ENCODE data around the gene RAP1A. TPM values are rescaled to one million over a fixed set of nuclear protein-coding genes. Genes with fewer than 3 reads are reported as not detected.
A peak's percentile ranks its signal among the peaks of the same experiment; 100 is the strongest.

The RAP1A gene
- total and polyA plus RNA-seq, 10 donors, result 83.3 to 125 (median 105) TPM

DNA sequence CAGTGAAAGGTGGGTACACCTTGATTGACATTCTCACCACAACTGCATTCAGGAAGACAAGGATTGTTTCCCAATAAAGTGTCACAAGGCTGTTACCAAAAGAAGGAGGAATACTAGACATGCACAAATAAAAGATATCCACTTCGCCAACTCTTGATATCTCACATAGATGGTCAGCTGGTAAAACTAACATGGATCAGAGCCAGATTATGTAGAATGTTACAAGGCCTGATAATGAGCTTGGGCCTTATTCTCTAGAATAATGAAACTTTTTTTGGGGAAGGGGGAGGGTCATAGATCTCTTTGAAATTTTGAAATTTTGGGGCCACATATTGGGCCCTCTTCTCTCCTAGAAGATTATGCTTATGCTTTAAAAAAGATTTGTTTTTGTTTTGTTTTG lies 24.9 kb downstream of the RAP1A start:
- 90 to 98% (median 91%) methylated on average over 1 of the region's 1 CpG for WGBS, 5 donors
- H3K36me3 ChIP-seq, result peaks cover 0 to 30% (median 0%) of the 10 kb centered on the region in 6 donors
- H3K9me3 ChIP-seq, result peaks cover 0 to 8% (median 0%) of the 10 kb centered on the region in 8 donors
- no peak overlapping the region for H3K27ac ChIP-seq
- no peak for DNase-seq
- H3K27me3 ChIP-seq (replicated peaks in 1 of 7), result no peaks in the 10 kb centered on the region
- peaks cover 12 to 96% (median 56%) of the 10 kb centered on the region in 6 donors for H3K4me1 ChIP-seq
- H3K4me3 ChIP-seq, result no peak overlapping the region
- intact Hi-C loops (cut with DNase I; ENCODE audit: low total_unique reads), result no loop called here
- no peak for TF ChIP-seq POLR2A (IDR thresholded peaks at IDR 0.05)
- TF ChIP-seq, protein P1, sequence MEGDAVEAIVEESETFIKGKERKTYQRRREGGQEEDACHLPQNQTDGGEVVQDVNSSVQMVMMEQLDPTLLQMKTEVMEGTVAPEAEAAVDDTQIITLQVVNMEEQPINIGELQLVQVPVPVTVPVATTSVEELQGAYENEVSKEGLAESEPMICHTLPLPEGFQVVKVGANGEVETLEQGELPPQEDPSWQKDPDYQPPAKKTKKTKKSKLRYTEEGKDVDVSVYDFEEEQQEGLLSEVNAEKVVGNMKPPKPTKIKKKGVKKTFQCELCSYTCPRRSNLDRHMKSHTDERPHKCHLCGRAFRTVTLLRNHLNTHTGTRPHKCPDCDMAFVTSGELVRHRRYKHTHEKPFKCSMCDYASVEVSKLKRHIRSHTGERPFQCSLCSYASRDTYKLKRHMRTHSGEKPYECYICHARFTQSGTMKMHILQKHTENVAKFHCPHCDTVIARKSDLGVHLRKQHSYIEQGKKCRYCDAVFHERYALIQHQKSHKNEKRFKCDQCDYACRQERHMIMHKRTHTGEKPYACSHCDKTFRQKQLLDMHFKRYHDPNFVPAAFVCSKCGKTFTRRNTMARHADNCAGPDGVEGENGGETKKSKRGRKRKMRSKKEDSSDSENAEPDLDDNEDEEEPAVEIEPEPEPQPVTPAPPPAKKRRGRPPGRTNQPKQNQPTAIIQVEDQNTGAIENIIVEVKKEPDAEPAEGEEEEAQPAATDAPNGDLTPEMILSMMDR (IDR thresholded peaks at IDR 0.05 in 8 of 11, conservative IDR thresholded peaks at IDR 0.05 in 3 of 11), result no peak
- no peak for TF ChIP-seq POLR2AphosphoS5 (IDR thresholded peaks at IDR 0.05)

DNA sequence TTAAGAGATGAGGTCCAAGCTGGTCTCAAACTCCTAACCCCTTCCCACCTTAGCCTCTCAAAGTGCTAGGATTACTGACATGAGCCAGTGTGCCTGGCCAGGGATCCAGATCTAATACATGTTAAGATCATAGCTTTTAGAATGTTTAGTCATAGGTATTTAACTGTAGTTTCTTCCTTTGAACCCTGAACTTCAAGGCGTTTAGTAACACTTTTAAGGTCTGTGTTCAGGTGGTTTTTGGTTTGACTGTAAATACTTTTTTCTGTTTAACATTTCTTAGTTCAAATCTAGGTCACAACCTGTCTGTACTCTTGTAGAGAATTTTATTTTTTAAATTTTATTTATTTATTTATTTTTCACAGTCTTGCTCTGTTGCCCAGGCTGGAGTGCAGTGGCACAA lies 28.1 kb downstream of the RAP1A start:
- Histone ChIP-seq H3K4me1 (peaks cover 12 to 93% (median 62%) of the 10 kb centered on the region in 6 donors), H3K27ac (peak overlapping the region in 1 of 8 donors; percentile 3), H3K9me3 (peaks cover 0 to 8% (median 0%) of the 10 kb centered on the region in 8 donors), H3K36me3 (peaks cover 0 to 43% (median 0%) of the 10 kb centered on the region in 6 donors), H3K4me3 (no peak overlapping the region), H3K27me3 (replicated peaks in 1 of 7) (no peaks in the 10 kb centered on the region)
- 61 to 83% (median 75%) methylated on average over 1 of the region's 1 CpG for WGBS, 5 donors
- TF ChIP-seq POLR2A (IDR thresholded peaks at IDR 0.05), result no peak
- TF ChIP-seq, protein P1 (IDR thresholded peaks at IDR 0.05 in 8 of 11, conservative IDR thresholded peaks at IDR 0.05 in 3 of 11), result no peak
- TF ChIP-seq POLR2AphosphoS5 (IDR thresholded peaks at IDR 0.05), result no peak
- DNase-seq, result no peak
- intact Hi-C loops (cut with DNase I; ENCODE audit: low total_unique reads), result no loop called here

DNA sequence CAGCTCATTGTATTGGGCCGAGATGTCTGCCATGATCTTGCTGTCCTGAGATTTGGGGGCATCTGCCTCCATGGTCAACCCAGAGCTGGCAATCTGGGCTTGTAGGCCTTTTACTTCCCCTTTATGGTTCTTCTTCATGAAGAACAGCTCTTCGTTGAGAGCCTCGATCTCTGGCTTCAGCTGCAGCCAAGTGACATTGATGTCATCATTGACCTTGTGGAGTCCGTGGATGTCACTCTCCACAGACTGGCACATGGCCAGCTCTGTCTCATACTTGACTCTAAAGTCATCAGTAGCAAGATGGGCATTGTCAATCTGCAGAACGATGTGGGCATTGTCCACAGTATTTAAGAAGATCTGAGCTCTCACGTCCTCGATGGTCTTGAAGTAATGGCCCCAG lies 29.2 kb downstream of the RAP1A start:
- WGBS, 5 donors, result 65 to 83% (median 73%) methylated on average over 7 of the region's 7 CpGs
- TF ChIP-seq POLR2AphosphoS5 (IDR thresholded peaks at IDR 0.05) (no peak), POLR2A (IDR thresholded peaks at IDR 0.05) (no peak)
- TF ChIP-seq, protein P1 (IDR thresholded peaks at IDR 0.05 in 8 of 11, conservative IDR thresholded peaks at IDR 0.05 in 3 of 11), result no peak
- intact Hi-C loops (cut with DNase I; ENCODE audit: low total_unique reads), result no loop called here
- DNase-seq, result no peak
- Histone ChIP-seq H3K27me3 (replicated peaks in 1 of 7) (no peaks in the 10 kb centered on the region), H3K27ac (peak overlapping the region in 4 of 8 donors; percentile 3 to 53 (median 26)), H3K9me3 (peaks cover 0 to under 1% (median 0%) of the 10 kb centered on the region in 8 donors), H3K36me3 (peaks cover 0 to 33% (median 0%) of the 10 kb centered on the region in 6 donors), H3K4me3 (no peak overlapping the region), H3K4me1 (peaks cover 10 to 93% (median 69%) of the 10 kb centered on the region in 6 donors)

DNA sequence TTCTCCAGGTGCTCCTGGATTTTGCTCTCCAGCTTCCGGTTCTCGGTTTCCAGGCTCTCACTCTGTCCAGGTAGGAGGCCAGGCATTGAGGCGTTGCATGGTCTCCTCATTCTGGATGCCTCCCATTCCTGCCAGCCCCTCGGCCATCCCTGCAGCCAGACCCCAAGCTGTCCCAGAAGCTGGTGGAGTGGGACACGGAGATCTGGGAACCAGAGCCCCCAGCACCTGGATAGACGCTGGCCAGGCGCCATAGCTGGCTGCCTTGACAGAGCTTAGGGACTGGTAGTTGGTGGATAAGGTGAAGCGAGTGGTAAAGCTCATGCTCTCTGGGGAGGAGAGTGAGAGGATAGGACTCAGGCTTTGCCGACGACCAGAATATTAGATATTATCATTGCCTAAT lies 29.6 kb downstream of the RAP1A start:
- intact Hi-C loops (cut with DNase I; ENCODE audit: low total_unique reads), result no loop called here
- 85 to 93% (median 89%) methylated on average over 10 of the region's 10 CpGs for WGBS, 5 donors
- TF ChIP-seq, protein P1 (IDR thresholded peaks at IDR 0.05 in 8 of 11, conservative IDR thresholded peaks at IDR 0.05 in 3 of 11), result no peak
- TF ChIP-seq POLR2A (IDR thresholded peaks at IDR 0.05) (no peak), POLR2AphosphoS5 (IDR thresholded peaks at IDR 0.05) (peak in 1 of 3 donors; percentile 33)
- Histone ChIP-seq H3K9me3 (no peaks in the 10 kb centered on the region), H3K36me3 (peaks cover 0 to 32% (median 0%) of the 10 kb centered on the region in 6 donors), H3K4me3 (no peak overlapping the region), H3K27me3 (replicated peaks in 1 of 7) (no peaks in the 10 kb centered on the region), H3K4me1 (peaks cover 8 to 93% (median 70%) of the 10 kb centered on the region in 6 donors), H3K27ac (peak overlapping the region in 2 of 8 donors; percentile 33 to 53)
- no peak for DNase-seq

All from spleen (tissue), 11 donors.